ENCODE results near the gene TMEM225B. TPM values are rescaled to one million over a fixed set of nuclear protein-coding genes. Genes with fewer than 3 reads are reported as not detected.

TMEM225B gene
- polyA plus RNA-seq, 3 donors from 2014 or later: 1.3 to 6.5 (median 2.8) TPM

GRCh38 chr7:99619571-99620130 lies 21.6 kb downstream of the TMEM225B start:
- Mint-ChIP-seq H3K4me3 (no peak overlapping the region), H3K9me3 (no peaks in the 10 kb centered on the region), H3K27ac (peak overlapping the region in 3 of 6 donors; percentile 35 to 75 (median 55)), H3K4me1 (peaks cover 56 to 61% of the 10 kb centered on the region in 2 donors), H3K36me3 (peaks cover 26 to 47% (median 27%) of the 10 kb centered on the region in 3 donors), H3K27me3 (ENCODE audit: low read depth in 3 of 3) (peaks cover 3 to 13% (median 10%) of the 10 kb centered on the region in 3 donors)
- no peak for DNase-seq

- Mint-ChIP-seq H3K27me3 (ENCODE audit: low read depth in 3 of 3) (peaks cover 3 to 10% (median 10%) of the 10 kb centered on the region in 3 donors), H3K4me1 (peaks cover 64 to 65% of the 10 kb centered on the region in 2 donors), H3K4me3 (no peak overlapping the region), H3K36me3 (peaks cover 30 to 58% (median 33%) of the 10 kb centered on the region in 3 donors), H3K9me3 (no peaks in the 10 kb centered on the region), H3K27ac (peak overlapping the region in 4 of 6 donors; percentile 17 to 75 (median 30))
- DNase-seq: no peak
These were observed 23.2 kb downstream of the TMEM225B start for GRCh38 chr7:99621271-99621670.

DNA sequence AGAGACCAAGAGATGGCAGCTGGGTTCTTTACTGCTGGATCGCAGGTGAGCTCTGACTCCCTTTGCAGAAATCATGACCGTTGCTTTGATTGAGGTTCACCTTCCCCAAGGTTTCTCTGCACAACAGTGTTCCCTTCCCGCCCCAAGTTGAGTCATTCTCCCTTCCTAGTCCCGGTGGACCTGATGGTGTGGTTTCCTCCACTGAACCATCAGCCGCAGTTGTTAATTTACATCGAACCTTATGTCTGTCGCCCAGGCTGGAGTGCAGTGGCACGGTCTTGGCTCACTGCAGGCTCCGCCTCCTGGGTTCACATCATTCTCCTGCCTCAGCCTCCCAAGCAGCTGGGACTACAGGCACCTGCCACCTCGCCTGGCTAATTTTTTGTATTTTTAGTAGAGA lies 24.5 kb downstream of the TMEM225B start:
- Mint-ChIP-seq H3K4me3 (no peak overlapping the region), H3K4me1 (peaks cover 54 to 55% of the 10 kb centered on the region in 2 donors), H3K36me3 (peaks cover 31 to 67% (median 33%) of the 10 kb centered on the region in 3 donors), H3K9me3 (no peaks in the 10 kb centered on the region), H3K27me3 (ENCODE audit: low read depth in 3 of 3) (peaks cover 0 to 10% (median 6%) of the 10 kb centered on the region in 3 donors), H3K27ac (peak overlapping the region in 3 of 6 donors; percentile 10 to 94 (median 76))
- no peak for DNase-seq

- H3K4me1 Mint-ChIP-seq: peaks cover 48 to 50% of the 10 kb centered on the region in 2 donors
- peaks cover 0 to 8% (median 6%) of the 10 kb centered on the region in 3 donors for H3K27me3 Mint-ChIP-seq (ENCODE audit: low read depth in 3 of 3)
- peak overlapping the region; percentile 55 to 82 (median 77) for H3K4me3 Mint-ChIP-seq
- H3K36me3 Mint-ChIP-seq: peaks cover 31 to 68% (median 34%) of the 10 kb centered on the region in 3 donors
- H3K9me3 Mint-ChIP-seq: no peaks in the 10 kb centered on the region
- DNase-seq: no peak
- H3K27ac Mint-ChIP-seq: peak overlapping the region; percentile 84 to 95 (median 92)
These were observed 25.1 kb downstream of the TMEM225B start for GRCh38 chr7:99623091-99623693.

GRCh38 chr7:99623702-99624447 lies 25.8 kb downstream of the TMEM225B start:
- Mint-ChIP-seq H3K4me1 (peaks cover 44 to 46% of the 10 kb centered on the region in 2 donors), H3K4me3 (peak overlapping the region; percentile 55 to 82 (median 77)), H3K27me3 (ENCODE audit: low read depth in 3 of 3) (peaks cover 0 to 8% (median 7%) of the 10 kb centered on the region in 3 donors), H3K9me3 (no peaks in the 10 kb centered on the region), H3K36me3 (peaks cover 31 to 73% (median 40%) of the 10 kb centered on the region in 3 donors), H3K27ac (peak overlapping the region; percentile 84 to 95 (median 92))
- DNase-seq: peak in 1 of 3 donors; percentile 6

DNA sequence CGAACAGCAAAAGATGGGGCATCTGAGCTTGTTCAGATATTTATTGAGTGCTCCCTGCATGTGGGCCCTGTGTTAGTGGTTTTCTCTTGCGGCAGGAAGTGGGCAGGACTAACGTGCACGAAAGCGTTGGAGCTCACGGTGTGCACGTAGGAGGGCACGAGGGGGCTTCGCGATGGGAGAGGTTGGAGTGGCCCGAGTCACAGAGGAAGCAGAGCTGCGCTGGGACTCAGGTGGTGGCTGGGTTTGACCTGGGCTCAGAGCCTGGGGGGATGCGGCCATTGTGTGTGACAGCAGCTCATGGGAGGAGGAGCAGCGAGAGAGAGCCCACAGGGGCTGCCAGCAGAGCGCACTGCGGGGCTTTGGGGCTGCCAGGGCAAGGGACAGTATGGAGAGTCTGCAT lies 26.4 kb downstream of the TMEM225B start:
- Mint-ChIP-seq H3K36me3 (peaks cover 25 to 71% (median 35%) of the 10 kb centered on the region in 3 donors), H3K27me3 (ENCODE audit: low read depth in 3 of 3) (peaks cover 0 to 8% (median 6%) of the 10 kb centered on the region in 3 donors), H3K4me3 (peak overlapping the region; percentile 55 to 82 (median 77)), H3K27ac (peak overlapping the region; percentile 84 to 95 (median 92)), H3K9me3 (no peaks in the 10 kb centered on the region), H3K4me1 (peaks cover 39 to 41% of the 10 kb centered on the region in 2 donors)
- peak; percentile 64 to 79 (median 69) for DNase-seq

DNA sequence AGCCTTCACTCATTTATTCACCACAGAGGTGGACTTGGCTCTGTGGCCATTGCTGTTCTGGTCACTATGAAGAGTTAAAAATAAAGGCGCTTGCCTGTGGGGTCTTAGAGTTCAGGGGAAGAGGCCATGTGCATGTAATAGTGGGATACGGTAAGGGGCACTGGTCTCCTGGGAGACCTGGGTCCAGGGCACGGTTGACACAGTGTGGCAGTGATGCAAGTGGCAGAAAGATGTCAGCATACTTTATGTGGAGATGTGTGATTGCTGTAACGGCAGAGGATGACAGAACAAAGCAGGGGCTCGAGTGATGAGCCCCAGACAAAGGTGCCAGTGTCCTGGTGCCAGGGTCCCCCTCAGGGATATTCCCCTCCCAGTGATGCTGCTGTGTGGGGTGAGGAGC lies 27.3 kb downstream of the TMEM225B start:
- H3K27me3 Mint-ChIP-seq (ENCODE audit: low read depth in 3 of 3): peaks cover 0 to 8% (median 6%) of the 10 kb centered on the region in 3 donors
- peak overlapping the region in 1 of 5 donors; percentile 79 for H3K4me3 Mint-ChIP-seq
- H3K36me3 Mint-ChIP-seq: peaks cover 20 to 72% (median 37%) of the 10 kb centered on the region in 3 donors
- no peaks in the 10 kb centered on the region for H3K9me3 Mint-ChIP-seq
- peak overlapping the region; percentile 84 to 95 (median 92) for H3K27ac Mint-ChIP-seq
- peaks cover 39 to 40% of the 10 kb centered on the region in 2 donors for H3K4me1 Mint-ChIP-seq
- DNase-seq: no peak

DNA sequence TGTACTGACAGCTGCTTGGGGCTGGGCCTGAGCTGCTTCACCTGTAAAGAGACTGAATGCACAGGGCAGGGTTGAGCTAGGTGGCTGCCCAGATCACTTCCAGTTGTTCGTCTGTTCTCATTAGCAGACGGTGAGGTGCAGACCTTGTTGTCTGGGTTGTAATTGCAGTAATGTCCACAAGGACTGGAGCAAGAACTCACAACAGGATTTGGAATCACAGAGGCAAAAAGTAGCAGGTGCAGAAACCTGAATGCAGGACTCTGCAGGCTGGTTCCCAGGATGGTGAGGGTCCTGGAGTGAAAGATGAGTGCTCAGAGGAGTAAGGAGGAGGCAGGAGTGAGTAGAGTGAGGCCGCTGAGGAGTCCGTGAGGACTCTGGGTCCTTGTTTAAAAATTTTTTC lies 27.9 kb downstream of the TMEM225B start:
- Mint-ChIP-seq H3K27me3 (ENCODE audit: low read depth in 3 of 3) (peaks cover 0 to 8% (median 6%) of the 10 kb centered on the region in 3 donors), H3K27ac (peak overlapping the region; percentile 53 to 95 (median 75)), H3K36me3 (peaks cover 23 to 72% (median 41%) of the 10 kb centered on the region in 3 donors), H3K4me1 (peaks cover 41 to 46% of the 10 kb centered on the region in 2 donors), H3K9me3 (no peaks in the 10 kb centered on the region), H3K4me3 (no peak overlapping the region)
- DNase-seq: no peak

GRCh38 chr7:99626661-99627060 lies 28.6 kb downstream of the TMEM225B start:
- no peak for DNase-seq

DNA sequence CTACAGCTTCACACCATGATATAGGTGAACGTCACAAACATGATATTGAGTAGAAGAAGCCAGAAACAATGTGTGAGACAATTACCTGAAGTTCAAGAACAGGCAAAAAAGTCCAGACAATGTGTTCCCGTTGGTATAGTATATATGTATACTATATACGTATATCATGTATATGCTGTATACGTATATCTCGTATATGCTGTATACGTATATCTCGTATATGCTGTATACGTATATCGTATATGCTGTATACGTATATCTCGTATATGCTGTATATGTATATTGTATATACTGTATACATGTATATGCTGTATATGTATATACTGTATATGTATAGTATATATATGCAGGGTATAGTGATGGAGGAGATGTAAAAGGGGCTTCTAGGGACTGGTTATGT lies 29.4 kb downstream of the TMEM225B start:
- DNase-seq: no peak
- H3K9me3 Mint-ChIP-seq: no peaks in the 10 kb centered on the region
- H3K27me3 Mint-ChIP-seq (ENCODE audit: low read depth in 3 of 3): peaks cover 0 to 8% (median 6%) of the 10 kb centered on the region in 3 donors
- H3K36me3 Mint-ChIP-seq: peaks cover 12 to 61% (median 44%) of the 10 kb centered on the region in 3 donors
- H3K4me1 Mint-ChIP-seq: peaks cover 38 to 56% of the 10 kb centered on the region in 2 donors
- H3K4me3 Mint-ChIP-seq: no peak overlapping the region
- H3K27ac Mint-ChIP-seq: no peak overlapping the region

More at GRCh38 chr7:99626661-99627060, 28.6 kb downstream of the TMEM225B start:
- Mint-ChIP-seq H3K4me3 (no peak overlapping the region), H3K4me1 (peaks cover 42 to 53% of the 10 kb centered on the region in 2 donors), H3K27ac (peak overlapping the region in 4 of 6 donors; percentile 53 to 95 (median 64)), H3K36me3 (peaks cover 17 to 67% (median 44%) of the 10 kb centered on the region in 3 donors), H3K27me3 (ENCODE audit: low read depth in 3 of 3) (peaks cover 0 to 8% (median 6%) of the 10 kb centered on the region in 3 donors), H3K9me3 (no peaks in the 10 kb centered on the region)

- Mint-ChIP-seq H3K4me3 (no peak overlapping the region), H3K27me3 (ENCODE audit: low read depth in 3 of 3) (peaks cover 0 to 8% (median 6%) of the 10 kb centered on the region in 3 donors), H3K36me3 (peaks cover 10 to 52% (median 39%) of the 10 kb centered on the region in 3 donors), H3K9me3 (no peaks in the 10 kb centered on the region), H3K27ac (peak overlapping the region in 1 of 6 donors; percentile 40), H3K4me1 (peaks cover 29 to 48% of the 10 kb centered on the region in 2 donors)
- DNase-seq: no peak
These were observed 30.7 kb downstream of the TMEM225B start for GRCh38 chr7:99628471-99629465.

DNA sequence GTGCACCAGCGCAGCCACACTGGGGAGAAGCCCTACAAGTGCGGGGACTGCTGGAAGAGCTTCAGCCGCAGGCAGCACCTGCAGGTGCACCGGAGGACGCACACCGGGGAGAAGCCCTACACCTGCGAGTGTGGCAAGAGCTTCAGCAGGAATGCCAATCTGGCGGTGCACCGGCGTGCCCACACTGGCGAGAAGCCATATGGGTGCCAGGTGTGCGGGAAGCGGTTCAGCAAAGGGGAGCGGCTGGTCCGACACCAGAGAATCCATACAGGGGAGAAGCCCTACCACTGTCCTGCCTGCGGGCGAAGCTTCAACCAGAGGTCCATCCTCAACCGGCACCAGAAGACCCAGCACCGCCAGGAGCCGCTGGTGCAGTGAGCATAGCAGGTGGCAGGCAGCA lies 31.6 kb downstream of the TMEM225B start:
- H3K4me1 Mint-ChIP-seq: peaks cover 20 to 39% of the 10 kb centered on the region in 2 donors
- H3K27me3 Mint-ChIP-seq (ENCODE audit: low read depth in 3 of 3): peaks cover 0 to 4% (median 3%) of the 10 kb centered on the region in 3 donors
- no peak for DNase-seq
- H3K4me3 Mint-ChIP-seq: no peak overlapping the region
- peaks cover 10 to 45% (median 32%) of the 10 kb centered on the region in 3 donors for H3K36me3 Mint-ChIP-seq
- H3K9me3 Mint-ChIP-seq: no peaks in the 10 kb centered on the region
- no peak overlapping the region for H3K27ac Mint-ChIP-seq
